GM18498 (cell line): ENCODE results near the gene JOSD2.
"Not testable (repeated sequence)": the region's sequence is repeated elsewhere in the genome, so short reads cannot be mapped to it uniquely, and the experiment has no call there.

Experiments
- ATAC-seq: cut with Tn5 transposase; IDR thresholded peaks from one replicate; pipeline ENCODE4 v1.9.1; 2021; ENCODE audit warnings: mild to moderate bottlenecking, moderate library complexity; ENCODE audit not compliant: unreplicated experiment

Gene JOSD2

GRCh38 chr19:50547385-50548190, 36.6 kb upstream of the JOSD2 start:
- ATAC-seq, result no peak

DNA sequence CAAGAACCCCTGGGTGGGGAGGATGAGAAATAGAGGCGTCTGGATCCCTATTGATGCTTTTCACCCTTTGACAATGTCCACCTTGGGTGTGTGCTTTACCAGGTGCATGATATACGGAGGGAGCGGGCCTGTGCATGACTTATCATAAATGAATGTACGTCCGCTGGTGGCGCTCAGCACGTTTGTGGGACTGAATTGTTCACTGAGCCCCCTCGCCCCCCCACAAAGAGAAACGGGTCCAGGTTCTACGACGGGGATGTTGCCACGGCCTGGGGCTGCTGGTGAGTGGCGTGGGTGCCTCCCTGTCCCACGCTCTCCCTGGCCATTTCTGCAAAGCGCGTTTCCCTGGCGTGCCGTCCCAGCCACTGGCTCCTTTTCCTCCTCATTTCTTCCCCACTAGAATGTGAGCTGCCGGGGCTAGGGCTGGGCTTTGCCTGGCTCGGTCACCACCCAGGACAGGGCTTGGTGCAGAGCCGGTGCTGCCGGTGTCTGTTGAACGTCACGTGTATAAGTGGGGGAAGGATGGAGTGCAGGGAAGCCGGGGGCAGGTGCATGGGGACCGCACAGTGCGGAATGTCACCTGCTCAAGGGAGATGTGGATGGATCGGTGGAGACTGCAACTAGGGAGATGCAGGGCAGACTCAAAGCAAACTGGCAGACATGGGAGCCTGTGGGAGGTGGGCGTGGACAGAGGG, 35.7 kb upstream of the JOSD2 start:
- ATAC-seq, result no peak

GRCh38 chr19:50542943-50543342, 32.0 kb upstream of the JOSD2 start:
- ATAC-seq, result no peak

- ATAC-seq, result no peak
Observed at GRCh38 chr19:50537769-50538230, 26.8 kb upstream of the JOSD2 start.

DNA sequence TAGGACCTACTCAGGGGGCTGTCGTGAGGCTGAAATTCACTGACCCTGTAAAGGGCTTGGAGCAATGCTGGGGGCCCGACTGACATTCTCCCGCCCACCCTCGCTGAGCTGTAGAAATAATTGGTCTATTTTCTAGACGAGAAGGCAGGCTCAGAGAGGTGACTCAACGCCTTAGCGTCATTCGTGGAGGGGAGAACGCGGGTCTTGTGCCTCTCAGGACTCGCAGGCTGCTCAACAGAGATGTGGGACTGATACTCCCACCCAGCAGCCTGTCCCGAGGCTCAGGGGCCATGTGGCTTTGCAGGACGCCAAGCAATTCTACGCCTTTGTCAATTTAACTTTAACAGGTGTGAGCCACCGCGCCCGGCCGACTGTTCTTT, 26.3 kb upstream of the JOSD2 start:
- ATAC-seq, result no peak

DNA sequence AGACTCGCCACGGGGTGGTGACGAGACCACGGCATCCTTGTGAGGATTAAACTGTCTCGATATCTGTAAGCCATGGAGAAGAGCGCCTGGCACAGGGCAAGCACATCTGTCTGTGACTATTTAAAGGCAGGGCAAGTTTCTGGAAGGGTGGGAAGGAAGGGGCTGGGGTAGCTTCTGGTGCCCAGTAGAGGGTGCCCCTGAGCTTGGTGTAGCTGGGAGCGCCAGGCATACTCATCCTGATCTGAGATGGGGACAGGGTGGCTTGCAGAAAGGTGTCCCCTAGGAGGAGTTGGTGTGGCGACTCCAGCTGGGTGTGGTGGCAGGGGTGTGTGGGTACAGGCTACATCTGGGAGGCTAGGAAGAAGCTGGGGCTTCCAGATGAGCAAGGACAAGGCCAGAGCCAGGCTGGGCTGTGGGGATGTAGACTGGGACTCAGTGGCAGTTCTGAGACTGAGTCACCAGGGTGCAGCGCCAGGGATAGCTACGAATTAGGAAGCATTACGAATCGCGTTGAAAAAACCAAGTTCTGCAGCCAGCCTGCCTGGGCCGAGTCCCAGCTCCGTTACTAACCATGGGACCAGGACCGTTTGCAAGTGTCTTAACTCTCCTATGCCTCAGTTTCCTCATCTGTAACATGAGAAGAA, 25.8 kb upstream of the JOSD2 start:
- no peak for ATAC-seq

DNA sequence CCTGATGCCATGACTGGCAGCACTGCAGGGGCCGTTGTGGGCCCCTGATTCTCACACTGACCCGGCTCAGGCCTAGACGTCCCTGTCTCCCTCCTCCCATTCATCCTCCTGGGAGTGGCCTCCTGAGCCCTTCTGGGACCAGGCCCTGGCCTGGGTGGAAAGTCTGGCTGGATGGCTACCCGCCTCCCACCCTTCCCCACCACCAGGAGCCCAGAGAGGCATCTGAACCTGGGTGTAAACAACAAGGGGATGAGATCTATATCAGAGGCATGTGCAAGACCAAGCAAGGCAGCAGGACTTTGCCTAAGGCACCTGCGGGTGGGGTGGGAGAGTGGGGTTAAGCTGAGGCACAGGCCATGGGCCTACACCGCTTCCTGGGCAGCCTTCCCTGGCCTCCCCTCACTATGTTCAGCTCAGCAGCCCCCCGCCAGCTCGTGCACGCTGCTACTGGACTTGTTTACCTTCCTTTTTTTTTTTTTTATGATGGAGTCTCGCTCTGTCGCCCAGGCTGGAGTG, 24.7 kb upstream of the JOSD2 start:
- no peak for ATAC-seq

DNA sequence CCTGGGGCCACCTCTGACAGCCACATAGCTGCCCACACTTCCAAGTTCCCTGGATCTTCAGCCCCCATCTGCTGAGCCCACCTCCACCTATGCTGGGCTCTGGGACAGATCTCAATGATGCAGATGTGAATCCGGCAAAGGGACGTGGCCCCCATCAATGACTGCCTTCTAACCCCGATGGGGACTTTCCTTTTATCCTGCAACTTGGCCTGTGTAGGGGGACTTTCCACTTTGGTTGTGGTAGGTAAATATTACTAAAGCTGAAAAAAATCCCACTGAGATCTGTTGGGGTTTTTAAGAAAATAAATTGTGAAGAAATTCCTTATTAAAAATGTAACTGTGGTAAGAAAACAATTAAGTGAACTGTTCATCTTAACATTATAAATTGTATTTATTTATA, 23.5 kb upstream of the JOSD2 start:
- no peak for ATAC-seq

DNA sequence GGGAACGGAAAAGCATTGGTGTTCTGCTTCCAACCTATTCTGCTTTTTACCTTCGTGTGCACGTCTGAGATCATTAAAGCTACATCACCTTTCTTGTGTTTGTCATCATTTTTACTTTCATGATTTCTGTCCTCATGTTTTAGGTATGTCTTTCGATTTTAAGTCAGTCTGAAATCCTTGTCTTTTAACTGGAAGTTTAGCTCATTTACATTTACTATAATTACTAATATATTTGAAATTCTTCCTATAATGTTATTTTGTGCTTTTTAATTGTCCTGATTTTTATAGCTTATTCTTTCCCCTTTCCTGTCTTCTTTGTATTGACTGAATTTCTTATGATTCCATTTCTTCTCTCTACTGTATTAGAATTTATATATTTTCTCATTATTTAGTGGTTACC, 22.0 kb upstream of the JOSD2 start:
- no peak for ATAC-seq

GRCh38 chr19:50531171-50531612, 20.2 kb upstream of the JOSD2 start:
- no peak for ATAC-seq

- not testable (repeated sequence) for ATAC-seq
Observed at GRCh38 chr19:50528052-50528451, 17.1 kb upstream of the JOSD2 start.

GRCh38 chr19:50522881-50523280, 11.9 kb upstream of the JOSD2 start:
- ATAC-seq, result no peak

- no peak for ATAC-seq
Observed at GRCh38 chr19:50520822-50521465, 10.0 kb upstream of the JOSD2 start.

DNA sequence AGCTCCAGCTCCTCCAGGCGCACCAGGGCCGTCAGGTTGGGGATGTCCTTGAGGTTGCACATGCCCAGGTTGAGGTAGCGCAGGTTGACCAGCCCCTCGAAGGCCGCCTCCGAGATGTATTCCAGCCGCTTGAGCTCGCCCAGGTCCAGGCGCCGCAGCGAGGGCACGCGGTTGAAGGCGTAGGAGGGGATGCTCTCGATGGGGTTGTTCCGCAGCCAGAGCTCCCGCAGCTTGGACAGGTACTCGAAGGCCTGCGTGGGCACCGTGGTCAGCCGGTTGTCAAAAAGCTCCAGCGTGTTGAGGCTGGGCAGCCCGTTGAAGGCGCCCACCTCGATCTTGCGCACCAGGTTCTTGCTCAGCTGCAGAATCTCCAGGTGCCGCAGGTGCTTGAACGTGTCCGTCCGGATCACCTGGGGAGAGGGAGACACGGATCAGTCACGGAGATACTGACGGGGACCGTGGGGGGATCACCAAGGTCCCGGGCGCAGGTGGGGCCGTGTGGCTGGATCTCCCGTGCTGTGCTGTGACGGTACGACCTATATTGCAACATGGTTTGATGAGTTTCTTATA, 8.1 kb upstream of the JOSD2 start:
- no peak for ATAC-seq

- no peak for ATAC-seq
Observed at GRCh38 chr19:50518091-50519005, 7.4 kb upstream of the JOSD2 start.

- no peak for ATAC-seq
Observed at GRCh38 chr19:50517704-50518075, 6.7 kb upstream of the JOSD2 start.

GRCh38 chr19:50516964-50517703, 6.1 kb upstream of the JOSD2 start:
- no peak for ATAC-seq

- ATAC-seq, result no peak
Observed at GRCh38 chr19:50516456-50516855, 5.5 kb upstream of the JOSD2 start.

DNA sequence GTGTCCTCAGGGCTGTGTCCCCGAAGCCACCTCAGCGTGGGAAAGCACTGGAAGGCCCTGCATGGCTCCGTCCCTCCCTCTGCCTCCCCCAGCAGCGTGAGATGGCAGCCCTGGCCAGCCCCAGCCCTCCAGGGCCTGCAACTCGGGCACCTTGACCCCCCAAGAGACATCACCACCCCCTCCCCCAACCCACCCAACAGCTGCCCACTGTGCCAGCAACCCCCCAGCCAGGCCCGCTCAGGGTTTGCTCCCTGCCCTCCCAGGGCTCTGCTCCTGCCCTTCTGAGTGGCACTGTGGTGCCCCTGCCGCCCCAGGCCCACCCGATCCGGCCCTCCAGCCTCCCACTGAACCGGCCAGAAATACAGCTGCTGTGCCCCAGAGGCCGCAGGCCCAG, 4.2 kb upstream of the JOSD2 start:
- ATAC-seq, result no peak
